CD4-positive, alpha-beta memory T cell (primary cell): ENCODE data around the gene ADM2. TPM values are rescaled to one million over a fixed set of nuclear protein-coding genes. Genes with fewer than 3 reads are reported as not detected.
A peak's percentile ranks its signal among the peaks of the same experiment; 100 is the strongest.
"Not testable (repeated sequence)": the region's sequence is repeated elsewhere in the genome, so short reads cannot be mapped to it uniquely, and the experiment has no call there.

Experiments used
- CTCF ChIA-PET: fragments of 350-600 bp; sonication (Branson Sonifier 250); formaldehyde crosslinking; loops from one replicate; lab custom pipeline; 2021; ENCODE audit warnings: inconsistent platforms; ENCODE audit not compliant: partially characterized antibody; lab: Charles Lee
- POLR2A ChIA-PET: fragments of 350-600 bp; sonication (Branson Sonifier 250); formaldehyde crosslinking; loops from one replicate; lab custom pipeline; 2021; ENCODE audit not compliant: partially characterized antibody; lab: Charles Lee
- DNase-seq, 5 donors: peaks; one replicate each; pipeline versions ENCODE4 v3.0.0 to v3.0.0-alpha.2; 2020 to 2022; ENCODE audit warnings: mixed read lengths in 1 of 5
- H3K27ac ChIP-seq: one replicate; pipeline ENCODE4 v1.7.0; 2013; ENCODE audit warnings: low read depth, low read length
- H3K27me3 ChIP-seq: 2 replicates; pipeline ENCODE4 v1.7.0; 2013; ENCODE audit warnings: mild to moderate bottlenecking, low read length, moderate library complexity; ENCODE audit not compliant: insufficient read depth
- H3K36me3 ChIP-seq: 2 replicates; pipeline ENCODE4 v1.7.0; 2013; ENCODE audit warnings: mild to moderate bottlenecking, low read length, moderate library complexity; ENCODE audit not compliant: insufficient read depth
- H3K4me1 ChIP-seq: 2 replicates; pipeline ENCODE4 v1.7.0; 2013; ENCODE audit warnings: mild to moderate bottlenecking, low read length, moderate library complexity; ENCODE audit not compliant: insufficient read depth
- H3K4me3 ChIP-seq, 2 donors: one replicate each; pipeline ENCODE4 v1.7.0; 2013; ENCODE audit warnings: low read length in 2 of 2, mild to moderate bottlenecking in 1 of 2
- H3K9me3 ChIP-seq, 2 donors: one replicate each; pipeline ENCODE4 v1.7.0; 2013; ENCODE audit warnings: low read length in 2 of 2, control low read depth in 1 of 2; ENCODE audit not compliant: control insufficient read depth in 1 of 2
- H3K27ac Mint-ChIP-seq, 7 donors: one replicate each; pipeline ENCODE4 v1.8.0; 2020 to 2021; ENCODE audit warnings: mixed read lengths in 7 of 7, mild to moderate bottlenecking in 6 of 7, inconsistent platforms in 3 of 7, moderate library complexity in 3 of 7
- H3K27me3 Mint-ChIP-seq, 2 donors: one replicate each; pipeline ENCODE4 v1.8.0; 2020 to 2021; ENCODE audit warnings: mixed read lengths in 2 of 2
- H3K36me3 Mint-ChIP-seq, 2 donors: one replicate each; pipeline ENCODE4 v1.8.0; 2020 to 2021; ENCODE audit warnings: mixed read lengths in 2 of 2, inconsistent platforms in 1 of 2, mild to moderate bottlenecking in 1 of 2
- H3K4me1 Mint-ChIP-seq, 4 donors: one replicate each; pipeline ENCODE4 v1.8.0; 2020 to 2021; ENCODE audit warnings: mixed read lengths in 4 of 4, mild to moderate bottlenecking in 1 of 4
- H3K4me3 Mint-ChIP-seq, 8 donors: one replicate each; pipeline ENCODE4 v1.8.0; 2020 to 2021; ENCODE audit warnings: mixed read lengths in 8 of 8, mild to moderate bottlenecking in 7 of 8, moderate library complexity in 6 of 8, inconsistent platforms in 3 of 8
- H3K9me3 Mint-ChIP-seq, 8 donors: one replicate each; pipeline ENCODE4 v1.8.0; 2020 to 2021; ENCODE audit warnings: mixed read lengths in 8 of 8, mild to moderate bottlenecking in 5 of 8, inconsistent platforms in 3 of 8, moderate library complexity in 1 of 8
- intact Hi-C: fragments of 100-400 bp; cut with micrococcal nuclease; formaldehyde crosslinking; loops from one replicate; pipeline ENCODE4 v1.15.1; 2023
- polyA plus RNA-seq, 2 donors: library from polyadenylated mRNA; unstranded; fragments of 300-500 nt; fragmentation: Illumina TruSeq; gene quantifications; one replicate each; pipeline ENCODE4 v1.2.3, GENCODE V29; 2021
- total RNA-seq, 2 experiments: library from RNA; stranded (reverse); gene quantifications; one replicate each; pipeline ENCODE4 v1.2.3, GENCODE V29; 2021

The ADM2 gene, protein sequence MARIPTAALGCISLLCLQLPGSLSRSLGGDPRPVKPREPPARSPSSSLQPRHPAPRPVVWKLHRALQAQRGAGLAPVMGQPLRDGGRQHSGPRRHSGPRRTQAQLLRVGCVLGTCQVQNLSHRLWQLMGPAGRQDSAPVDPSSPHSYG
- total RNA-seq (1 to 10 TPM; 4.4 to 4.5 TPM), polyA plus RNA-seq (under 1 TPM; 0.07 to 0.48 TPM)

DNA sequence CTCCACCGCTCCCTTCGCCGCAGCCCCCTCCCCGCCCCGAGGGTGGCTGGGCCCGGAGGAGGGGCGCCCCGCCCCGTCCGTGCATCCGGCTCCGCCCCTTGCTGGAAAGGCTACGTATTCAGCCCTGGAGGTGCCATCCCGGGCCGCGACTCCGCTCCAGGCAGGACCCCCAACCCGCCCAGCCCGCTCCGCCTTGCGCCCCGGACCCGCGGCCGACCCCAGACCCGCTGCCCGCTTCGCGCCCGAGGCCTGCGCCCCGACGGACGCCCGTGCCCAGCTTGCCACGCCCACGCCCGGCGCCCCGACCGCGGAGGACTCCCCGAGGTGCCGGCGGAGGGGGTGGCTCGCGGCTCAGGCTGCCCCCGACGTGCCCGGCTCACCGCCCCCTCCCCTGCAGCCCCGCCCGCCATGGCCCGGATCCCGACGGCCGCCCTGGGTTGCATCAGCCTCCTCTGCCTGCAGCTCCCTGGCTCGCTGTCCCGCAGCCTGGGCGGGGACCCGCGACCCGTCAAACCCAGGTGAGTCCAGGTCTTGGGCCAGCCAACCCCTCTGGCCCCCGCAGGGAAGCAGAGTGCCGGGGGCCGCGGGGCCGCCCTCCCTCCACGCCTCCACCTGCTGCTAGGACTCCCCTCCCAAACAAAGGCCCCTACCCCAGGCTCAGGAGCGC, at the start of gene ADM2:
ADM2 (plus strand) TSS at position 104 of the 667 bp plus-strand sequence; CDS start at position 409, 305 bp downstream.
- Mint-ChIP-seq H3K4me1 (peaks cover 2 to 24% (median 12%) of the 10 kb centered on the region in 4 donors), H3K9me3 (no peaks in the 10 kb centered on the region), H3K27me3 (no peaks in the 10 kb centered on the region), H3K27ac (peak within 1 kb of the TSS in 4 of 7 donors; percentile 53 to 82 (median 75)), H3K36me3 (no peaks in the 10 kb centered on the region), H3K4me3 (peak within 1 kb of the TSS; percentile 68 to 80 (median 74))
- Histone ChIP-seq H3K27me3 (no peaks in the 10 kb centered on the region), H3K4me1 (peaks cover 11% of the 10 kb centered on the region), H3K4me3 (peak within 1 kb of the TSS in 1 of 2 donors; percentile 35), H3K27ac (peak within 1 kb of the TSS; percentile 9), H3K36me3 (no peaks in the 10 kb centered on the region), H3K9me3 (no peaks in the 10 kb centered on the region)
- intact Hi-C loops = loop anchor here (1.0 kb wide), 1 partner anchor 11 kb away; no protein-coding TSS in a partner anchor
- DNase-seq = peak; percentile 57 to 72 (median 61)
- ChIA-PET POLR2A (interaction anchor here (1.0 to 4.1 kb wide), 4 partner anchors 12 to 44 kb away, joined by 3 to 39 read pairs (median 4); partner anchors contain the start of genes LMF2 and SCO2), CTCF (no interaction called here)

DNA sequence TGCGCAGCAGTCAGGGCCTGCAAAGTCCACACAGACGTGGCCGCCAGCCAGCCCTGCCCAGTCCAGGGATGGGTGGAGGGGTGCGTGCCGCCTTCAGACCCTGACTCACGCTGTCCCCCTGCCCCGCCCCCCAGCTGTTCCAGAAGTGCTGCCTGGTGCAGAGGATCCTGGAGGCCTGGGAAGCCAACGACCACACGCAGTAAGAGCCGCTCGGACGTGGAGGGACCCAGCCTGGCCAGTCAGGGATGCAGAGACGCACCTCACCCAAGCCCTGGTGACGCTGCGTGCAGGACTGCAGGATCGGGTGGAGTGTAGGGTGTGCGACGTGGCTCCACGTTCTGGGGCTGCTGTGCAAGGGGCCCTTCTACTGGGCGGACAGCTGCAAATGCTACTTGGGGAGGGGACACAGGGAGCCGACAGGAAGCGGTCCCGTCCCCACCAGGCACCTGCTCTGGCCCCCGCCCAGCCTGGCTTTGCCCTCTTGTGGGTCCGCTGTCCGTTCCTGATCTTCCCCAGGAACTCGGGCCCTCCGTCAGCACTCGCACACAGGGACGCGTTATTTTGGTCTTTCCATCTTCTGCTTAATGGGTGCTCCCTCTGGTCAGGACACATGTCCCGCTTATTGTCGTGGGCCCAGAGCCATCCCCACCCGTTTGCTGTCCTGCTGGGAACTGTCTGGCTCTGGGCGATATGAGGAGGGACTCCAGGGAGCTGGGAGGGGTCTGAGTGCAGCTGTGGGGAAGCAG, 49.0 kb upstream of the ADM2 start:
- Mint-ChIP-seq H3K9me3 (peaks cover 0 to 1% (median 0%) of the 10 kb centered on the region in 8 donors), H3K27ac (peak overlapping the region in 1 of 7 donors; percentile 84), H3K27me3 (no peaks in the 10 kb centered on the region), H3K4me3 (no peak overlapping the region), H3K4me1 (no peaks in the 10 kb centered on the region), H3K36me3 (peaks cover 30 to 42% of the 10 kb centered on the region in 2 donors)
- intact Hi-C loops = no loop called here
- no peaks in the 10 kb centered on the region for H3K4me1 ChIP-seq
- no peaks in the 10 kb centered on the region for H3K27me3 ChIP-seq
- no peak overlapping the region for H3K4me3 ChIP-seq
- no peak for DNase-seq
- no peaks in the 10 kb centered on the region for H3K9me3 ChIP-seq
- POLR2A ChIA-PET = no interaction called here
- CTCF ChIA-PET = no interaction called here
- no peak overlapping the region for H3K27ac ChIP-seq
- peaks cover 36% of the 10 kb centered on the region for H3K36me3 ChIP-seq

DNA sequence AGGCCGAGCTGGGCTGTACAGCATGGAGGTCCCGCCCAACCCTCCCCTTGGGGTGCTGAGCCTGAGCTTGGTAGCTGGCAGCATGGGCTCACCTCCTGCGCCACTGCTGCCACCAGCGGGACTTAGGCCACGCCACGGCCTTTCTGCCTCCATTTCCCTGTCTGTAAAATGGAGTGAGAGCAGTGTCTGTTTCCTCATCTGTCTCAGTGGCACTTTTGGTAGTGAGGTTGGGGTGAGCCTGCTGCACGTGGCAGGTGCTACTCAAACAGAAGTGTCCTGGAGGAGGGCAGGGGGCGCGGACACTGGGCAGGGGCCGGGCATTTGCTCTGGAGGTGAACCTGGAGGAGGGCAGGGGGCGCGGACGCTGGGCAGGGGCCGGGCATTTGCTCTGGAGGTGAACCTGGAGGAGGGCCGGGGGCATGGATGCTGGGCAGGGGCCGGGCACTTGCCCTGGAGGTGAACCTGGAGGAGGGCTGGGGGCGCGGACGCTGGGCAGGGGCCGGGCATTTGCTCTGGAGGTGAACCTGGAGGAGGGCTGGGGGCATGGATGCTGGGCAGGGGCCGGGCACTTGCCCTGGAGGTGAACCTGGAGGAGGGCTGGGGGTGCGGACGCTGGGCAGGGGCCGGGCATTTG, 48.3 kb upstream of the ADM2 start:
- H3K36me3 ChIP-seq = peaks cover 36% of the 10 kb centered on the region
- intact Hi-C loops, H3K4me1 Mint-ChIP-seq, H3K27ac Mint-ChIP-seq, CTCF ChIA-PET, H3K9me3 Mint-ChIP-seq, POLR2A ChIA-PET, H3K27me3 ChIP-seq, H3K4me3 ChIP-seq, H3K27ac ChIP-seq, H3K4me1 ChIP-seq, H3K9me3 ChIP-seq, H3K4me3 Mint-ChIP-seq, H3K27me3 Mint-ChIP-seq: not testable (repeated sequence)
- peak in 1 of 5 donors; percentile 27 for DNase-seq
- peaks cover 30 to 43% of the 10 kb centered on the region in 2 donors for H3K36me3 Mint-ChIP-seq

DNA sequence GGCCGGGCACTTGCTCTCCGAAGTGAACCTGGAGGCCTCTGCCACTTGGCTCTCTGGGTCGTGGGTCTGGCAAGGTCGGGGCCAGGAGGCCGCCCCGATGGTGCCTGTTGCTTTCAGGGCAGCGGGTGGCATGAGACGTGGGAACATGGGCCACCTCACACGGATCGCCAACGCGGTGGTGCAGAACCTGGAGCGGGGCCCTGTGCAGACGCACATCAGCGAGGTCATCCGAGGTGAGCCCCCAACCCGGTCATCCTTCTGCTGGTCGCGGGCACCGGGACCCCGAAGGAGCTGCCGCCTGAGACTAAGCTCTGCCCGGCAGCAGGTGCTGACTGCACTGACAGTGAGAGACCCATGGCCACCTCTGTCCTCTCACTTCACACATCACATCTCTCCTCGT, 46.5 kb upstream of the ADM2 start:
- peaks cover 43% of the 10 kb centered on the region for H3K36me3 ChIP-seq
- Mint-ChIP-seq H3K4me1 (no peaks in the 10 kb centered on the region), H3K27ac (peak overlapping the region in 1 of 7 donors; percentile 57), H3K9me3 (peaks cover 0 to 4% (median 0%) of the 10 kb centered on the region in 8 donors), H3K4me3 (no peak overlapping the region), H3K36me3 (peaks cover 19 to 37% of the 10 kb centered on the region in 2 donors), H3K27me3 (no peaks in the 10 kb centered on the region)
- CTCF ChIA-PET = no interaction called here
- no peak overlapping the region for H3K27ac ChIP-seq
- DNase-seq = no peak
- intact Hi-C loops = no loop called here
- POLR2A ChIA-PET = no interaction called here
- H3K27me3 ChIP-seq = no peaks in the 10 kb centered on the region
- H3K9me3 ChIP-seq = no peaks in the 10 kb centered on the region
- no peaks in the 10 kb centered on the region for H3K4me1 ChIP-seq
- no peak overlapping the region for H3K4me3 ChIP-seq

DNA sequence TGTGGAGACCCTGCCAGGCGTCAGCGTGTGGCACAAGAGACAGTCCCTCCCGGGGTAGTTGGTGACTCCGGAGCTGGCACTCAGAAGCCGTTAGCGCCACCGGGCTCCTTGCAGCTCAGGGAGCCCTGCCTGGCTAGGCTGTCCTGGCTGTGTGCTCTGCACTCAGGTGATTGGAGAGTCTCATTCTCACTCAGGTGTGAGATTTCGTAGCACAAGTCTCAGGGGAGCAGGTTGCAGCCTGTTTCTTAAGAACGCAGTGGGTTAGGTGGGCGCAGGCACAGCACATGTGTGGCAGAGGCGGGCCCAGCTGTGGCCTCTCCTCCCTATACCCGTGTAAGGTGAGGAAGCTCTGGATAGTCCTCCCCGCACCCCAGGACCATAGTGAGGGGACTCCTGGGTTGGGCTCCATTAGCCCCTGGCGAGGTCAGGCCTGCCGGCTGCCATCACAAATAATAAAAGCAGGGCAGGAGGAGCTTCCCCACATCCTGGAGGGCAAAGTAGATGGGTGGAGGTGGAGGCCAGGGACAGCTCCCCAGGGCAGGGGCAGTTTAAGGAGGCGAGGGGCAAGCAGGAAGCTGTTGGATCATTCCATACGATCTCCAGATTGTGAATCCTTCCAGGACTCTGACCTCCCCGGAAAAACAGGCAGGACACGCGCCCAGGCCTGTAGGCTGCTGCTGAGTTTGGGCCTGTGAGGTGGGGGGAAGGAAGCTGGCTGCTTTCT, 45.9 kb upstream of the ADM2 start:
- Histone ChIP-seq H3K4me1 (no peaks in the 10 kb centered on the region), H3K9me3 (no peaks in the 10 kb centered on the region), H3K36me3 (peaks cover 39% of the 10 kb centered on the region), H3K4me3 (no peak overlapping the region), H3K27me3 (no peaks in the 10 kb centered on the region), H3K27ac (no peak overlapping the region)
- peak in 1 of 5 donors; percentile 25 for DNase-seq
- Mint-ChIP-seq H3K9me3 (peaks cover 0 to 4% (median 0%) of the 10 kb centered on the region in 8 donors), H3K36me3 (peaks cover 19 to 31% of the 10 kb centered on the region in 2 donors), H3K4me1 (no peaks in the 10 kb centered on the region), H3K4me3 (no peak overlapping the region), H3K27me3 (no peaks in the 10 kb centered on the region), H3K27ac (peak overlapping the region in 2 of 7 donors; percentile 57 to 58)
- intact Hi-C loops = no loop called here
- POLR2A ChIA-PET = no interaction called here
- CTCF ChIA-PET = no interaction called here

DNA sequence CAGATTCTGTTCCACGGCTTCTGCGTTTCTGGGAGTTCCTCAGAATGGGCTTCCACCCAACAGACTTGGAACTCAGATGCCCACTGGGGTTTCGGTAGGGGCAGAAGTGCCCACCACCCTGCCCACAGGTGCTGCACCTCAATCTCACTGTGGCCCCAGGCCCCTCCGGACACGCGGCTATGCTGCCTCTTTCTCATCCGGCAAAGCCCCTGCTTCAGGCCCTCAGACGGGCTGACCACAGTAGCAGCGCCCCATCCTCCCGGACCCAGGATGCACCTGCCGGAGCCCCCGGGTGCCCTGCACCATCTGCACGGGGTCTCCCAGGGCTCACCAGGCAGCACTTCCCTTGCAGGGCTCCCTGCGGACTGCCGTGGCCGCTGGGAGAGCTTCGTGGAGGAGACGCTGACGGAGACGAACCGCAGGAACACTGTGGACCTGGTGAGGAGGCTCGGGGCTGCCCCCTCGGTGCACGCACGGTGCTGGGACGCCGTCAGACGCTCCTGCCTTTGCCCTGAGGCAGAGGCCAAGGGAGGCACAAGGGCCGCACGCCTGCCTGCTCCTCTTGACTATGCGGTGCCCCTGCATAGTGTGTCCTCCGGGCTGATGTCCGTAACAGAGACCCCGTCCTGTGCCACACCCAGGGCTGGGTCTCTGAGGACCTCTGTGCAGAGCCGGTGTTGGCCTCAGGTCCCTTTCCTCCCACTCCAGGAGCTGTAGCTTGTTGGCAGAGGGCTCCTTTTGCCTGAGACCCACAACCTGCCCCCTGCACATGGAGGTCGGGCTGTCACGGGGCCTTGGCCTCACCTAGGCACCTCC, 45.1 kb upstream of the ADM2 start:
- H3K27ac ChIP-seq = no peak overlapping the region
- Mint-ChIP-seq H3K36me3 (peaks cover 14 to 26% of the 10 kb centered on the region in 2 donors), H3K27me3 (no peaks in the 10 kb centered on the region), H3K4me1 (no peaks in the 10 kb centered on the region), H3K9me3 (peaks cover 0 to 4% (median 0%) of the 10 kb centered on the region in 8 donors), H3K4me3 (no peak overlapping the region), H3K27ac (peak overlapping the region in 1 of 7 donors; percentile 58)
- DNase-seq = peak in 1 of 5 donors; percentile 35
- H3K27me3 ChIP-seq = no peaks in the 10 kb centered on the region
- no peaks in the 10 kb centered on the region for H3K9me3 ChIP-seq
- no peaks in the 10 kb centered on the region for H3K4me1 ChIP-seq
- ChIA-PET CTCF (no interaction called here), POLR2A (interaction anchor here (1.2 kb wide), 1 partner anchor 9 kb away, joined by 3 read pairs; no protein-coding TSS in a partner anchor)
- intact Hi-C loops = no loop called here
- H3K4me3 ChIP-seq = no peak overlapping the region
- H3K36me3 ChIP-seq = peaks cover 34% of the 10 kb centered on the region
